DND-41 (cell line): ENCODE data around the gene FRMD3.

ENCODE experiments used
- CTCF ChIP-seq: IDR thresholded peaks from 2 replicates; pipeline ENCODE4 v1.5.1; 2012; ENCODE audit warnings: borderline replicate concordance, low read length, moderate library complexity, mild to moderate bottlenecking; ENCODE audit not compliant: poor library complexity, severe bottlenecking; ENCODE audit errors: extremely low read depth
- EZH2 ChIP-seq: IDR thresholded peaks from 3 replicates; pipeline ENCODE4 v1.6.1; 2012; ENCODE audit warnings: borderline replicate concordance, low read depth, mild to moderate bottlenecking, moderate library complexity, low read length, inconsistent platforms; ENCODE audit not compliant: severe bottlenecking

- no peak for TF ChIP-seq EZH2
- TF ChIP-seq CTCF: no peak
These were observed 263.4 kb downstream of the FRMD3 start for GRCh38 chr9:83274787-83275186.
